ENCODE results near the gene DNLZ. TPM values are rescaled to one million over a fixed set of nuclear protein-coding genes. Genes with fewer than 3 reads are reported as not detected.

The DNLZ gene
- total RNA-seq, 4 donors from 2014 or later: 16.2 to 58.4 (median 23.1) TPM

- intact Hi-C loops (cut with DNase I): loop anchor here (10.0 kb wide), 1 partner anchor 242 kb away; no protein-coding TSS in a partner anchor
- no peaks in the 10 kb centered on the region for H3K36me3 ChIP-seq
- TF ChIP-seq POLR2A (IDR thresholded peaks at IDR 0.05): no peak
- TF ChIP-seq, protein P1, sequence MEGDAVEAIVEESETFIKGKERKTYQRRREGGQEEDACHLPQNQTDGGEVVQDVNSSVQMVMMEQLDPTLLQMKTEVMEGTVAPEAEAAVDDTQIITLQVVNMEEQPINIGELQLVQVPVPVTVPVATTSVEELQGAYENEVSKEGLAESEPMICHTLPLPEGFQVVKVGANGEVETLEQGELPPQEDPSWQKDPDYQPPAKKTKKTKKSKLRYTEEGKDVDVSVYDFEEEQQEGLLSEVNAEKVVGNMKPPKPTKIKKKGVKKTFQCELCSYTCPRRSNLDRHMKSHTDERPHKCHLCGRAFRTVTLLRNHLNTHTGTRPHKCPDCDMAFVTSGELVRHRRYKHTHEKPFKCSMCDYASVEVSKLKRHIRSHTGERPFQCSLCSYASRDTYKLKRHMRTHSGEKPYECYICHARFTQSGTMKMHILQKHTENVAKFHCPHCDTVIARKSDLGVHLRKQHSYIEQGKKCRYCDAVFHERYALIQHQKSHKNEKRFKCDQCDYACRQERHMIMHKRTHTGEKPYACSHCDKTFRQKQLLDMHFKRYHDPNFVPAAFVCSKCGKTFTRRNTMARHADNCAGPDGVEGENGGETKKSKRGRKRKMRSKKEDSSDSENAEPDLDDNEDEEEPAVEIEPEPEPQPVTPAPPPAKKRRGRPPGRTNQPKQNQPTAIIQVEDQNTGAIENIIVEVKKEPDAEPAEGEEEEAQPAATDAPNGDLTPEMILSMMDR (IDR thresholded peaks at IDR 0.05): no peak
- no peak overlapping the region for H3K27ac ChIP-seq
- WGBS, 2 donors: 84% methylated on average over 6 of the region's 9 CpGs; no CpG with 5 or more reads in 1 of the 2 donors
- DNase-seq: no peak
- H3K4me1 ChIP-seq: peaks cover 8 to 15% of the 10 kb centered on the region in 2 donors
- H3K4me3 ChIP-seq (replicated peaks in 1 of 3): no peak overlapping the region
- no peaks in the 10 kb centered on the region for H3K9me3 ChIP-seq
- H3K27me3 ChIP-seq: no peaks in the 10 kb centered on the region
Measured at GRCh38 chr9:136366826-136367225, 3.3 kb upstream of the DNLZ start.

GRCh38 chr9:136365775-136366222, 2.3 kb upstream of the DNLZ start:
- intact Hi-C loops (cut with DNase I): loop anchor here (10.0 kb wide), 1 partner anchor 241 kb away; no protein-coding TSS in a partner anchor
- H3K4me3 ChIP-seq (replicated peaks in 1 of 3): no peak overlapping the region
- H3K36me3 ChIP-seq: no peaks in the 10 kb centered on the region
- DNase-seq: no peak
- no peaks in the 10 kb centered on the region for H3K27me3 ChIP-seq
- 67 to 76% methylated on average over 9 of the region's 9 CpGs for WGBS, 2 donors
- no peak for TF ChIP-seq POLR2A (IDR thresholded peaks at IDR 0.05)
- TF ChIP-seq, protein P1 (IDR thresholded peaks at IDR 0.05): no peak
- no peaks in the 10 kb centered on the region for H3K9me3 ChIP-seq
- H3K27ac ChIP-seq: no peak overlapping the region
- H3K4me1 ChIP-seq: peaks cover 8 to 15% of the 10 kb centered on the region in 2 donors

GRCh38 chr9:136364942-136365774, 1.6 kb upstream of the DNLZ start:
- no peak overlapping the region for H3K4me3 ChIP-seq (replicated peaks in 1 of 3)
- intact Hi-C loops (cut with DNase I): loop anchor here (10.0 kb wide), 1 partner anchor 240 kb away; no protein-coding TSS in a partner anchor
- H3K9me3 ChIP-seq: no peaks in the 10 kb centered on the region
- no peak for TF ChIP-seq POLR2A (IDR thresholded peaks at IDR 0.05)
- TF ChIP-seq, protein P1 (IDR thresholded peaks at IDR 0.05): no peak
- 75 to 85% methylated on average over 5 to 24 of the region's 31 CpGs for WGBS, 2 donors
- DNase-seq: no peak
- H3K27ac ChIP-seq: no peak overlapping the region
- H3K36me3 ChIP-seq: no peaks in the 10 kb centered on the region
- H3K27me3 ChIP-seq: no peaks in the 10 kb centered on the region
- H3K4me1 ChIP-seq: peaks cover 8 to 15% of the 10 kb centered on the region in 2 donors

- Histone ChIP-seq H3K4me3 (replicated peaks in 1 of 3) (peak overlapping the region in 1 of 3 donors; percentile 76), H3K9me3 (no peaks in the 10 kb centered on the region), H3K4me1 (peaks cover 8 to 15% of the 10 kb centered on the region in 2 donors), H3K27me3 (no peaks in the 10 kb centered on the region), H3K36me3 (no peaks in the 10 kb centered on the region), H3K27ac (no peak overlapping the region)
- WGBS, 2 donors: 10 to 19% methylated on average over 2 to 45 of the region's 54 CpGs
- intact Hi-C loops (cut with DNase I): loop anchor here (10.0 kb wide), 1 partner anchor 239 kb away; no protein-coding TSS in a partner anchor
- no peak for TF ChIP-seq POLR2A (IDR thresholded peaks at IDR 0.05)
- TF ChIP-seq, protein P1 (IDR thresholded peaks at IDR 0.05): no peak
- no peak for DNase-seq
Measured at GRCh38 chr9:136363949-136364748, 605 bp upstream of the DNLZ start.

All from thyroid gland (tissue), 4 donors.